Omental fat pad (tissue), 4 donors: ENCODE data around the gene SRD5A1. TPM values are rescaled to one million over a fixed set of nuclear protein-coding genes. Genes with fewer than 3 reads are reported as not detected.

Experiments
- ATAC-seq: fragments of 150-250 bp; one replicate; pipeline ENCODE4 v1.9.1; 2016; ENCODE audit warnings: mild to moderate bottlenecking, moderate library complexity; ENCODE audit not compliant: low FRiP score
- DNase-seq: peaks from one replicate; pipeline ENCODE4 v3.0.0-alpha.2; 2019; ENCODE audit warnings: low spot score
- total RNA-seq, 4 donors: library from RNA; depleted of rRNA; stranded (reverse); fragments of >200 nt; gene quantifications; one replicate each; pipeline ENCODE4 v1.1.0, GENCODE V29; 2016
- TF ChIP-seq, protein P1 (sequence below), 3 donors: fragments of 450-650 bp; IDR thresholded peaks; one replicate each; pipeline ENCODE4 v1.5.1; 2016 to 2017; ENCODE audit warnings: antibody characterized with exemption in 3 of 3, mild to moderate bottlenecking in 3 of 3, moderate library complexity in 2 of 3

Gene SRD5A1
- total RNA-seq, 4 donors from 2014 or later, result 2.3 to 6.7 (median 6.0) TPM

DNA sequence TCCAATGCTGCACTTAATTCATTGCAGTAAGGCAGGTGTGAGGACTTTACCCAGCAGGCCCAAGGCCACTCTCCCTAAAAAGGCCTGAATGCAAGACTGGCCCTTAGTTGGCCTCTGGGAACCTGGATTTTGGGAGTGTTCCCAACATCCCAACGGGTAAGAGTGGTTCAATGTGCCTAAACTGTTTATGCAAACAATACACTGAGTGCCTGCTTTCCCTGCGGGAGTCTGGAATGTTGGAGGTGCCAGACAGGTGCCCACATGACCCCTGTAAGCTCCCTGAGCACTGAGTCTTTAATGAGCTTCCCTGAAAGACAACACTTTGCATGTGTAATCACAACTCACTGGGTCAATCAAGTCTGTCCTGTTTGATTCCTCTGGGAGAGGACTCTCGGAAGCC lies 37.8 kb upstream of the SRD5A1 start:
- no peak for ATAC-seq
- TF ChIP-seq, protein P1, sequence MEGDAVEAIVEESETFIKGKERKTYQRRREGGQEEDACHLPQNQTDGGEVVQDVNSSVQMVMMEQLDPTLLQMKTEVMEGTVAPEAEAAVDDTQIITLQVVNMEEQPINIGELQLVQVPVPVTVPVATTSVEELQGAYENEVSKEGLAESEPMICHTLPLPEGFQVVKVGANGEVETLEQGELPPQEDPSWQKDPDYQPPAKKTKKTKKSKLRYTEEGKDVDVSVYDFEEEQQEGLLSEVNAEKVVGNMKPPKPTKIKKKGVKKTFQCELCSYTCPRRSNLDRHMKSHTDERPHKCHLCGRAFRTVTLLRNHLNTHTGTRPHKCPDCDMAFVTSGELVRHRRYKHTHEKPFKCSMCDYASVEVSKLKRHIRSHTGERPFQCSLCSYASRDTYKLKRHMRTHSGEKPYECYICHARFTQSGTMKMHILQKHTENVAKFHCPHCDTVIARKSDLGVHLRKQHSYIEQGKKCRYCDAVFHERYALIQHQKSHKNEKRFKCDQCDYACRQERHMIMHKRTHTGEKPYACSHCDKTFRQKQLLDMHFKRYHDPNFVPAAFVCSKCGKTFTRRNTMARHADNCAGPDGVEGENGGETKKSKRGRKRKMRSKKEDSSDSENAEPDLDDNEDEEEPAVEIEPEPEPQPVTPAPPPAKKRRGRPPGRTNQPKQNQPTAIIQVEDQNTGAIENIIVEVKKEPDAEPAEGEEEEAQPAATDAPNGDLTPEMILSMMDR (IDR thresholded peaks at IDR 0.05), result no peak
- DNase-seq, result no peak

DNA sequence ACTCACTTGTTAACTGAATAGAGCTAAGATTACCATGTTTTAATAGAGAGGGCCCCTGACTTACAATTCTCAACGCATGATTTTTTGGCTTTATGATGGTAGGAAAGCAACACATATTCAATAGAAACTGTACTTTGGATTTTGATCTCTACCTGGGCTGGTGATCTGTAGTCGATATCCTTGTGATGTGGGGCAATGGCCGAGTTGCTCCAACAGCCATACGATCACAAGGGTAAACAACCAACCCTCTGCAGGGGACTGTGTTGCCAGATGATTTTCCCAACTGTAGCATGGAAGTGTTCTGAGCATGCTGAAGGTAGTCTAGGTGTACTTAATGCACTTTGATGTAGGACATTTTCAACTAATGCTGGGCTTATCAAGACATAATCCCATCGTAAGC lies 36.9 kb upstream of the SRD5A1 start:
- DNase-seq, result no peak
- ATAC-seq, result no peak
- TF ChIP-seq, protein P1 (IDR thresholded peaks at IDR 0.05), result no peak

DNA sequence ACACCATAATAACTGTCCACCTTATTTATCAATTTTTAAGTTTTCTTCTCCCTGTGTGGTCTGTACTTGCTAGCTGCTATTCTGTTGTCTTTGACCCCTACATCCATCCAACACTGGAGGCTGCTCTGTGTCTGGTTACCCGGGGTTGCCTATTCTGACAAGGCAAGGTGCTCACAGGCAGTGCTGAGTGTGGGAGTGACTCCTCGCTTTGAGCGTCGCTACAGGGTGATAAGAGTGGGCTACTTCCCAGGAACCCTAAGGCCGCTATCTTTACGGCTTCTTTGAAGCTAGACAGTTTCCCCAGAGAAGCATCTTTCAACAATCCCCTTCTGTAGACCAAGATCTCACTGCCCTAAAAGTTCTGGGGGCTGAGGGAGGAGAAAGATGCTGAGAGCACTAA lies 35.7 kb upstream of the SRD5A1 start:
- ATAC-seq (no peak), DNase-seq (no peak)
- TF ChIP-seq, protein P1 (IDR thresholded peaks at IDR 0.05), result no peak

DNA sequence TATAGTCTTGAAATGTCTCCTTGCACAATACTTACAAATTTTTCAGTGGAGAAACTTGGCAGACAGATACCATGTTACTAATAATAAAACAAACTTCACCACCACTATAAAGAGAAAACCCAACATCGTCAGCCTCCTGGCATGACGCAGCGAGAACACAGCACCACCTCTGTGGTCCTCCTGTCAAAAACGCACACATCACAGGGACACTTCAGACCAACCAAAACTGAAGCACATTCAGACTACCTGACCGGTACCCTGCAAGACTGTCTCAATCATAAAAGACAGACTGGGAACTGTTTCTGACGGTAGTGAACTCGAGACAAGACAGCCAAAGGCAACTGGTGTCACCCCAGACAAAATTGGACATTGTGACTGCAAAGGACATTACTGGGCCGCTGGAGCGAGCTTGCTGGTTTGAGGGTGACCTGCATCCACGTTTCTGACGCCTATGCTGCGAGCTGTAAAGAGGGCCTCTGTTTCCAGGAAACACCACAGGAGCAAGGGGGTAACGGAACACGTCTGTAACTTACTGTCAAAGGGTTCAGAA lies 34.8 kb upstream of the SRD5A1 start:
- peak; percentile 81 for ATAC-seq
- DNase-seq, result no peak
- TF ChIP-seq, protein P1 (IDR thresholded peaks at IDR 0.05), result no peak

DNA sequence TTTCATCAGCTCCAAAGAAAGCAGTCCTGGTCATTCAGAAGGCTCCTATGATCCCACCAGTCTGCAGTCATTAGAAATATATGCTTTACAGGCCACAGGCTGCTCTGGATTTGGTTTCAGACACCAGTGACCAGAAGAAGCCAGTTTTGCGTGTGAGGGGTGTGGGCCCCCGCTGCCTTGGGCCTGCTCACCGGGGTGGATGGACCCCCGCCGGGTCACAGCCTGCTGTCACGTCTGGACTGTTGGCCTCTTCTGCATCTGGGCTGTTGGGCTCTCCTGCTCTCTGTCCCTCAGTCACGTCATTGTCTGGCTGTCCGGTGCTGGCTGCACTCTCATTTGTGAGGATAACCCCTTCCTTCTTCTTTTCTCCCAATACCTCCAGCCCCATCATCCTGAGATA lies 33.5 kb upstream of the SRD5A1 start:
- DNase-seq, result no peak
- ATAC-seq, result no peak
- TF ChIP-seq, protein P1 (IDR thresholded peaks at IDR 0.05), result no peak

DNA sequence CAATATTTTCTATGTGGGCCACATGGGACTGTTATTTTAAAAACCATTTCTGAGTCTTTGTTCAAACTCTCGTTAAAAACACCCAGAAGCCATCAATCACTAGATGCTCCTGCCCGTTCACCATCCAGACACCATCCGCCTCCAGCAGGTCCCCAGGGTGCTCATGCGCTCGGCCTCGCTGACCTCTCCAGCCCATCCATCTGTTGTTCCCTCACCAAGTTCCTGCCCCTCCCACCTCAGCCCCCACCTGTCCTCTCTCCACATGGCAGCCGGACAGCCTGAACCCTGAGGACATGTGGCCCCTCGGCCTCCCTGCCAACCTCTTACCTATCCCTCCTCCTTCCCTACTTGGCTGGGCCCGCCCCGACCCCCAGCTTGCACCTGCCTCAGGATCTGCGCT lies 32.0 kb upstream of the SRD5A1 start:
- DNase-seq, result no peak
- TF ChIP-seq, protein P1 (IDR thresholded peaks at IDR 0.05), result no peak
- no peak for ATAC-seq

DNA sequence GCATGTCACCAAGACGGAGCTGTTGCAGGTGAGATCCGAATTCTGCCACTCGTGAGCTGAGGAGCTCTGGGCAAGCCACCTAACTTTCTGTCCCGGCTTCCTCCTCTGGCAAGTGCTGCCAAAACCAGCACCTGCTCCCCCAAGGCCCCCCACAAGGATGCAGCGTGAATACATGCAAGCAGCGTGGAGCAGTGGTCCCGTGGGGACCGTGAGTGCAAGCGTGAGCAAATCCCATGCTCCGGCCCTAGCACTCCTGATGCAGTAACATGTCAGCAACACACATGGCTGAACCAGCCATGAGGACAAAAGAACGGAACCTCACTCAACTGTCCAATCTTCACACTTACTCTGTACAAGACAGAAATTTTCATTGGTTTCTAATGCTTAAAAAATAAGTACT lies 31.4 kb upstream of the SRD5A1 start:
- no peak for ATAC-seq
- TF ChIP-seq, protein P1 (IDR thresholded peaks at IDR 0.05), result no peak
- DNase-seq, result no peak
